ENCODE results near the gene NSMCE3.

GRCh38 chr15:29244544-29244943 lies 25.1 kb downstream of the NSMCE3 start:
- TF ChIP-seq CTCF (IDR thresholded peaks at IDR 0.05; ENCODE audit: low read depth, low read length) = no peak
- TF ChIP-seq EZH2phosphoT487 (IDR thresholded peaks at IDR 0.05; ENCODE audit: low read depth) = no peak
